ENCODE results near the gene SMYD4. TPM values are rescaled to one million over a fixed set of nuclear protein-coding genes. Genes with fewer than 3 reads are reported as not detected.

Gene SMYD4
- total and polyA plus RNA-seq, 2 experiments from 2014 or later: 17.0 to 21.9 TPM

- TF ChIP-seq CTCF (conservative IDR thresholded peaks at IDR 0.05; ENCODE audit: low read depth in 2 of 2) (no peak), CREB1 (CRISPR knock-in tag; IDR thresholded peaks at IDR 0.05; ENCODE audit: low read depth) (no peak), STAT1 (IDR thresholded peaks at IDR 0.05; ENCODE audit: unreplicated experiment) (no peak), POLR2AphosphoS5 (IDR thresholded peaks at IDR 0.05; ENCODE audit: low read depth) (no peak), ZNF331 (CRISPR knock-in tag; IDR thresholded peaks at IDR 0.05; ENCODE audit: low read depth) (no peak), EZH2 (IDR thresholded peaks at IDR 0.05; ENCODE audit: low read depth, unreplicated experiment) (no peak)
These were observed 70.9 kb downstream of the SMYD4 start (continued) for GRCh38 chr17:1758807-1759206.

GRCh38 chr17:1755827-1756262 lies 73.9 kb downstream of the SMYD4 start:
- Histone ChIP-seq H3K27ac (ENCODE audit: low read depth) (no peak overlapping the region), H3F3A (replicated peaks; ENCODE audit: low read depth) (no peaks in the 10 kb centered on the region), H3K79me2 (replicated peaks; ENCODE audit: insufficient read depth) (no peaks in the 10 kb centered on the region), H3K4me2 (no peak overlapping the region), H3K9me2 (ENCODE audit: insufficient read depth) (no peaks in the 10 kb centered on the region), H2AFZ (0 out of 2 replicates have a peak overlapping the region, but pooled peaks have one; percentile 47), H3K36me3 (ENCODE audit: insufficient read depth) (no peaks in the 10 kb centered on the region), H3K27me3 (ENCODE audit: insufficient read depth) (no peaks in the 10 kb centered on the region), H3K4me1 (ENCODE audit: insufficient read depth) (peaks cover 6% of the 10 kb centered on the region), H3K4me3 (no peak overlapping the region), H4K20me1 (replicated peaks; ENCODE audit: insufficient read depth) (no peaks in the 10 kb centered on the region)
- no peaks in the 10 kb centered on the region; the same call in 2 of the 3 replicates for H3K9me3 Mint-ChIP-seq
- no peak overlapping the region; the same call in 2 of the 3 replicates for H3K4me3 Mint-ChIP-seq
- DNase-seq (ENCODE audit: low spot score): no peak
- H3K4me1 Mint-ChIP-seq: peaks cover 18% of the 10 kb centered on the region
- no peaks in the 10 kb centered on the region for H3K36me3 Mint-ChIP-seq (ENCODE audit: low read depth)
- H3K27ac Mint-ChIP-seq: peak overlapping the region; percentile 13; the same call in 1 of the 2 replicates
- ATAC-seq: no peak
- H3K27me3 Mint-ChIP-seq (ENCODE audit: insufficient read depth, low read depth, poor library complexity): peaks cover 8% of the 10 kb centered on the region
- TF ChIP-seq ETS1 (IDR thresholded peaks at IDR 0.05) (no peak), JUNB (IDR thresholded peaks at IDR 0.05; ENCODE audit: unreplicated experiment) (no peak), ZNF331 (CRISPR knock-in tag; IDR thresholded peaks at IDR 0.05; ENCODE audit: low read depth) (no peak), CTCF (conservative IDR thresholded peaks at IDR 0.05; ENCODE audit: low read depth in 2 of 2) (no peak), REST (IDR thresholded peaks at IDR 0.05; ENCODE audit: unreplicated experiment) (no peak), POLR2AphosphoS5 (IDR thresholded peaks at IDR 0.05; ENCODE audit: low read depth) (no peak), EZH2 (IDR thresholded peaks at IDR 0.05; ENCODE audit: low read depth, unreplicated experiment) (no peak), NANOG (IDR thresholded peaks at IDR 0.05; ENCODE audit: borderline replicate concordance) (no peak)
